H9 (cell line): ENCODE data around the gene SLC38A1. TPM values are rescaled to one million over a fixed set of nuclear protein-coding genes. Genes with fewer than 3 reads are reported as not detected.

Experiments
- DNase-seq: peaks from one replicate; pipeline ENCODE4 v3.0.0-alpha.2; 2017
- H2AFZ ChIP-seq: one replicate; pipeline ENCODE4 v1.6.1; 2013; ENCODE audit warnings: mild to moderate bottlenecking, low read length, control low read depth, moderate library complexity
- H2AK5ac ChIP-seq: 2 replicates; pipeline ENCODE4 v1.6.1; 2013; ENCODE audit warnings: low read length, control low read depth, mixed read lengths; ENCODE audit not compliant: insufficient read length
- H2BK120ac ChIP-seq: one replicate; pipeline ENCODE4 v1.6.1; 2013; ENCODE audit warnings: low read depth, mild to moderate bottlenecking, low read length, control low read depth, inconsistent platforms; ENCODE audit not compliant: poor library complexity, severe bottlenecking
- H2BK12ac ChIP-seq: 2 replicates; pipeline ENCODE4 v1.6.1; 2013; ENCODE audit warnings: low read length, control low read depth, mixed read lengths, low read depth; ENCODE audit not compliant: insufficient read length
- H2BK15ac ChIP-seq: 2 replicates; pipeline ENCODE4 v1.6.1; 2013; ENCODE audit warnings: low read depth, low read length, control low read depth
- H2BK20ac ChIP-seq: one replicate; pipeline ENCODE4 v1.6.1; 2013; ENCODE audit warnings: low read depth, mild to moderate bottlenecking, low read length, control low read depth, inconsistent platforms; ENCODE audit not compliant: poor library complexity, severe bottlenecking
- H2BK5ac ChIP-seq: 2 replicates; pipeline ENCODE4 v1.6.1; 2013; ENCODE audit warnings: low read length, control low read depth, mixed read lengths; ENCODE audit not compliant: insufficient read length
- H3K14ac ChIP-seq: 2 replicates; pipeline ENCODE4 v1.6.1; 2013; ENCODE audit warnings: low read length, control low read depth; ENCODE audit not compliant: insufficient read depth
- H3K18ac ChIP-seq: 2 replicates; pipeline ENCODE4 v1.6.1; 2013; ENCODE audit warnings: low read depth, mild to moderate bottlenecking, mixed read lengths, low read length, control low read depth; ENCODE audit not compliant: insufficient read length
- H3K23ac ChIP-seq: 2 replicates; pipeline ENCODE4 v1.6.1; 2013; ENCODE audit warnings: low read length, control low read depth, mixed read lengths, low read depth; ENCODE audit not compliant: insufficient read length
- H3K23me2 ChIP-seq: 2 replicates; pipeline ENCODE4 v1.6.1; 2013; ENCODE audit warnings: low read depth, mild to moderate bottlenecking, mixed read lengths, low read length, control low read depth; ENCODE audit not compliant: insufficient read length, poor library complexity, severe bottlenecking
- H3K27ac ChIP-seq: 2 replicates; pipeline ENCODE4 v1.5.1; 2013; ENCODE audit warnings: low read length, control low read depth, mixed read lengths, low read depth; ENCODE audit not compliant: insufficient read length
- H3K27me3 ChIP-seq: 2 replicates; pipeline ENCODE4 v1.6.1; 2013; ENCODE audit warnings: low read length, control low read depth, inconsistent platforms; ENCODE audit not compliant: insufficient read depth
- H3K4ac ChIP-seq: 2 replicates; pipeline ENCODE4 v1.6.1; 2013; ENCODE audit warnings: low read depth, mild to moderate bottlenecking, control low read depth, inconsistent platforms, low read length, moderate library complexity
- H3K4me1 ChIP-seq: 2 replicates; pipeline ENCODE4 v1.6.1; 2013; ENCODE audit warnings: low read length, control low read depth, inconsistent platforms; ENCODE audit not compliant: insufficient read depth
- H3K4me2 ChIP-seq: 2 replicates; pipeline ENCODE4 v1.6.1; 2013; ENCODE audit warnings: low read length, control low read depth, mixed read lengths; ENCODE audit not compliant: insufficient read length, insufficient read depth
- H3K56ac ChIP-seq: 2 replicates; pipeline ENCODE4 v1.6.1; 2013; ENCODE audit warnings: low read depth, mild to moderate bottlenecking, mixed read lengths, low read length, control low read depth; ENCODE audit not compliant: insufficient read length
- H3K79me1 ChIP-seq: 2 replicates; pipeline ENCODE4 v1.6.1; 2013; ENCODE audit warnings: low read depth, mild to moderate bottlenecking, moderate library complexity, low read length, control low read depth, inconsistent platforms; ENCODE audit not compliant: insufficient read depth, poor library complexity, severe bottlenecking
- H3K79me2 ChIP-seq: 2 replicates; pipeline ENCODE4 v1.6.1; 2013; ENCODE audit warnings: low read length, control low read depth, inconsistent platforms; ENCODE audit not compliant: insufficient read depth
- H3K9ac ChIP-seq: 2 replicates; pipeline ENCODE4 v1.6.1; 2013; ENCODE audit warnings: low read length, control low read depth, mixed read lengths; ENCODE audit not compliant: insufficient read length; ENCODE audit errors: extremely low read depth
- H3K9me3 ChIP-seq: one replicate; pipeline ENCODE4 v1.6.1; 2013; ENCODE audit warnings: low read depth, low read length, inconsistent platforms; ENCODE audit not compliant: control insufficient read depth
- H3T11ph ChIP-seq: one replicate; pipeline ENCODE4 v1.6.1; 2013; ENCODE audit warnings: mild to moderate bottlenecking, low read length, control low read depth, inconsistent platforms
- H4K20me1 ChIP-seq: one replicate; pipeline ENCODE4 v1.6.1; 2013; ENCODE audit not compliant: control insufficient read depth, insufficient read length, insufficient read depth
- H4K5ac ChIP-seq: 2 replicates; pipeline ENCODE4 v1.6.1; 2013; ENCODE audit warnings: low read depth, mild to moderate bottlenecking, mixed read lengths, low read length, control low read depth; ENCODE audit not compliant: insufficient read length
- H4K8ac ChIP-seq: replicated peaks from 2 replicates; pipeline ENCODE4 v1.6.1; 2013; ENCODE audit warnings: low read length, control low read depth, mixed read lengths, low read depth; ENCODE audit not compliant: insufficient read length
- H4K91ac ChIP-seq: 2 replicates; pipeline ENCODE4 v1.6.1; 2013; ENCODE audit warnings: low read depth, mild to moderate bottlenecking, moderate library complexity, mixed read lengths, low read length, control low read depth; ENCODE audit not compliant: insufficient read length
- H3K27ac Mint-ChIP-seq, 3 experiments: 2 replicates in 2 of 3; 3 replicates in 1 of 3; pipeline ENCODE4 v1.8.0; 2020 to 2021; ENCODE audit warnings: mixed read lengths in 3 of 3, mild to moderate bottlenecking in 1 of 3, moderate library complexity in 1 of 3
- H3K27me3 Mint-ChIP-seq: 2 replicates; pipeline ENCODE4 v1.8.0; 2021; ENCODE audit warnings: low read depth, mild to moderate bottlenecking, moderate library complexity, mixed read lengths
- H3K36me3 Mint-ChIP-seq, 3 experiments: 2 replicates in 2 of 3; 3 replicates in 1 of 3; pipeline ENCODE4 v1.8.0; 2020 to 2021; ENCODE audit warnings: low read depth in 3 of 3, mixed read lengths in 3 of 3; ENCODE audit not compliant: insufficient read depth in 1 of 3
- H3K4me1 Mint-ChIP-seq, 2 experiments: 2 replicates each; pipeline ENCODE4 v1.8.0; 2020; ENCODE audit warnings: mixed read lengths in 2 of 2
- H3K4me3 Mint-ChIP-seq, 2 experiments: 2 replicates in 1 of 2; 3 replicates in 1 of 2; pipeline ENCODE4 v1.8.0; 2020 to 2021; ENCODE audit warnings: mild to moderate bottlenecking in 2 of 2, mixed read lengths in 2 of 2, moderate library complexity in 1 of 2
- H3K9me3 Mint-ChIP-seq, 2 experiments: 2 replicates in 1 of 2; 3 replicates in 1 of 2; pipeline ENCODE4 v1.8.0; 2020; ENCODE audit warnings: mild to moderate bottlenecking in 2 of 2, mixed read lengths in 2 of 2, moderate library complexity in 1 of 2
- CTCF ChIP-seq: fragments of 200-600 bp; sonication (generic); conservative IDR thresholded peaks from 3 replicates; pipeline ENCODE4 v1.8.0; 2021; ENCODE audit warnings: antibody characterized with exemption, mild to moderate bottlenecking
- WGBS: extraction: QIAGEN DNeasy Blood & Tissue Kit; methylation state at CpG from one replicate; pipeline ENCODE4 v1.1.7; 2013; ENCODE audit warnings: missing lambda C conversion rate, low lambda C conversion rate, mixed read lengths; ENCODE audit not compliant: insufficient read length; ENCODE audit errors: extremely low coverage; 5-methylcytosine and 5-hydroxymethylcytosine counted together
- total RNA-seq: library from RNA; stranded (reverse); gene quantifications from 2 replicates; pipeline ENCODE4 v1.2.1, GENCODE V29; 2021

SLC38A1 gene
- total RNA-seq, 1 experiment from 2014 or later: 216 TPM

GRCh38 chr12:46133751-46134150 is 135.1 kb downstream of the SLC38A1 start:
- Histone ChIP-seq H3K14ac (no peak overlapping the region), H3K4ac (no peak overlapping the region), H4K20me1 (no peaks in the 10 kb centered on the region), H2AFZ (no peak overlapping the region), H3K79me2 (no peaks in the 10 kb centered on the region), H3K23ac (no peak overlapping the region), H3K4me1 (no peaks in the 10 kb centered on the region), H3K9me3 (no peaks in the 10 kb centered on the region), H4K5ac (no peak overlapping the region), H2BK5ac (no peak overlapping the region), H2BK20ac (no peak overlapping the region), H3T11ph (no peak overlapping the region), H2BK120ac (no peak overlapping the region), H3K27ac (no peak overlapping the region), H4K8ac (no peak overlapping the region), H2AK5ac (no peak overlapping the region), H3K18ac (no peak overlapping the region), H4K91ac (no peak overlapping the region), H3K27me3 (no peaks in the 10 kb centered on the region), H3K56ac (no peak overlapping the region), H3K4me2 (no peak overlapping the region), H2BK15ac (no peak overlapping the region), H3K9ac (no peak overlapping the region), H2BK12ac (no peak overlapping the region), H3K23me2 (no peaks in the 10 kb centered on the region), H3K79me1 (no peaks in the 10 kb centered on the region)
- Mint-ChIP-seq H3K36me3 (no peaks in the 10 kb centered on the region), H3K27ac (no peak overlapping the region), H3K9me3 (no peaks in the 10 kb centered on the region), H3K4me1 (peaks cover 3 to 4% of the 10 kb centered on the region in 2 experiments; a peak in 1 of 4 replicates), H3K4me3 (no peak overlapping the region), H3K27me3 (no peaks in the 10 kb centered on the region)
- DNase-seq: no peak
- WGBS: no CpG with 5 or more reads among the region's 2 CpGs
- no peak for TF ChIP-seq CTCF

Other genes with a start within 250 kb of the SLC38A1 start
- gene SLC38A2, start 103.7 kb upstream of the SLC38A1 start, total RNA-seq: 421 and 453 TPM in 2 replicates